Large intestine (tissue), 3 donors: ENCODE data around the gene NOL4L. TPM values are rescaled to one million over a fixed set of nuclear protein-coding genes. Genes with fewer than 3 reads are reported as not detected.

Source experiments
- DNase-seq, 2 donors: peaks; one replicate each; pipeline versions ENCODE4 v3.0.0 to v3.0.0-alpha.2; 2013
- H3K27ac ChIP-seq: one replicate; pipeline ENCODE4 v1.5.1; 2013; ENCODE audit warnings: low read length
- H3K27me3 ChIP-seq: 2 replicates; pipeline ENCODE4 v1.6.1; 2013; ENCODE audit warnings: low read length; ENCODE audit not compliant: control insufficient read depth, insufficient read depth
- H3K36me3 ChIP-seq: 2 replicates; pipeline ENCODE4 v1.6.1; 2013; ENCODE audit warnings: low read length; ENCODE audit not compliant: control insufficient read depth, insufficient read depth
- H3K4me1 ChIP-seq: one replicate; pipeline ENCODE4 v1.6.1; 2013; ENCODE audit warnings: low read length; ENCODE audit not compliant: control insufficient read depth, insufficient read depth
- H3K4me3 ChIP-seq: one replicate; pipeline ENCODE4 v1.5.1; 2013; ENCODE audit warnings: low read length
- H3K9me3 ChIP-seq: one replicate; pipeline ENCODE4 v1.6.1; 2013; ENCODE audit warnings: mild to moderate bottlenecking, low read depth, low read length, moderate library complexity; ENCODE audit not compliant: control insufficient read depth
- WGBS: methylation state at CpG from one replicate; pipeline ENCODE4 v1.1.5; 2013; ENCODE audit warnings: low lambda C conversion rate; ENCODE audit not compliant: insufficient coverage; 5-methylcytosine and 5-hydroxymethylcytosine counted together
- polyA plus RNA-seq: library from polyadenylated mRNA; unstranded; fragments of 120-200 nt; gene quantifications from one replicate; pipeline ENCODE4 v1.2.1, GENCODE V29; 2013

NOL4L gene
- polyA plus RNA-seq, 1 donor, result 81.7 TPM

- Histone ChIP-seq H3K27me3 (no peaks in the 10 kb centered on the region), H3K4me1 (peaks cover 24% of the 10 kb centered on the region), H3K9me3 (no peaks in the 10 kb centered on the region), H3K4me3 (no peak overlapping the region), H3K36me3 (no peaks in the 10 kb centered on the region), H3K27ac (no peak overlapping the region)
- DNase-seq, result no peak
- WGBS, result no CpG with 5 or more reads among the region's 3 CpGs
Measured at GRCh38 chr20:32626407-32626806, 41.3 kb upstream of the NOL4L start.

- Histone ChIP-seq H3K9me3 (no peaks in the 10 kb centered on the region), H3K27ac (no peak overlapping the region), H3K27me3 (no peaks in the 10 kb centered on the region), H3K36me3 (no peaks in the 10 kb centered on the region), H3K4me3 (no peak overlapping the region), H3K4me1 (peaks cover 24% of the 10 kb centered on the region)
- no CpG with 5 or more reads among the region's 18 CpGs for WGBS
- no peak for DNase-seq
Measured at GRCh38 chr20:32625996-32626395, 40.9 kb upstream of the NOL4L start.

- Histone ChIP-seq H3K9me3 (no peaks in the 10 kb centered on the region), H3K27ac (no peak overlapping the region), H3K4me1 (peaks cover 24% of the 10 kb centered on the region), H3K36me3 (no peaks in the 10 kb centered on the region), H3K27me3 (no peaks in the 10 kb centered on the region), H3K4me3 (no peak overlapping the region)
- no peak for DNase-seq
- no CpG with 5 or more reads among the region's 5 CpGs for WGBS
Measured at GRCh38 chr20:32624687-32625345, 39.7 kb upstream of the NOL4L start.

GRCh38 chr20:32623667-32624157 lies 38.6 kb upstream of the NOL4L start:
- no peaks in the 10 kb centered on the region for H3K9me3 ChIP-seq
- peaks cover 16% of the 10 kb centered on the region for H3K4me1 ChIP-seq
- no peaks in the 10 kb centered on the region for H3K36me3 ChIP-seq
- H3K4me3 ChIP-seq, result no peak overlapping the region
- WGBS, result no CpG with 5 or more reads among the region's 18 CpGs
- no peaks in the 10 kb centered on the region for H3K27me3 ChIP-seq
- DNase-seq, result no peak
- no peak overlapping the region for H3K27ac ChIP-seq

- Histone ChIP-seq H3K9me3 (no peaks in the 10 kb centered on the region), H3K27ac (no peak overlapping the region), H3K36me3 (no peaks in the 10 kb centered on the region), H3K4me1 (peaks cover 11% of the 10 kb centered on the region), H3K4me3 (no peak overlapping the region), H3K27me3 (no peaks in the 10 kb centered on the region)
- no peak for DNase-seq
- WGBS, result no CpG with 5 or more reads among the region's 21 CpGs
Measured at GRCh38 chr20:32622585-32623468, 37.7 kb upstream of the NOL4L start.

- peaks cover 3% of the 10 kb centered on the region for H3K4me1 ChIP-seq
- H3K4me3 ChIP-seq, result no peak overlapping the region
- no peak for DNase-seq
- no peaks in the 10 kb centered on the region for H3K27me3 ChIP-seq
- no peaks in the 10 kb centered on the region for H3K36me3 ChIP-seq
- no peak overlapping the region for H3K27ac ChIP-seq
- H3K9me3 ChIP-seq, result no peaks in the 10 kb centered on the region
- no CpG with 5 or more reads among the region's 16 CpGs for WGBS
Measured at GRCh38 chr20:32621891-32622584, 36.9 kb upstream of the NOL4L start.

- Histone ChIP-seq H3K27ac (no peak overlapping the region), H3K27me3 (no peaks in the 10 kb centered on the region), H3K36me3 (no peaks in the 10 kb centered on the region), H3K9me3 (no peaks in the 10 kb centered on the region), H3K4me3 (no peak overlapping the region), H3K4me1 (no peaks in the 10 kb centered on the region)
- WGBS, result no CpG with 5 or more reads among the region's 5 CpGs
- DNase-seq, result no peak
Measured at GRCh38 chr20:32621071-32621890, 36.1 kb upstream of the NOL4L start.

GRCh38 chr20:32619586-32619985 lies 34.5 kb upstream of the NOL4L start:
- Histone ChIP-seq H3K9me3 (no peaks in the 10 kb centered on the region), H3K36me3 (no peaks in the 10 kb centered on the region), H3K4me3 (no peak overlapping the region), H3K4me1 (no peaks in the 10 kb centered on the region), H3K27ac (no peak overlapping the region), H3K27me3 (no peaks in the 10 kb centered on the region)
- DNase-seq, result no peak
- no CpG with 5 or more reads among the region's 8 CpGs for WGBS

GRCh38 chr20:32614772-32615171 lies 29.6 kb upstream of the NOL4L start:
- Histone ChIP-seq H3K36me3 (no peaks in the 10 kb centered on the region), H3K4me3 (no peak overlapping the region), H3K27me3 (no peaks in the 10 kb centered on the region), H3K27ac (no peak overlapping the region), H3K4me1 (no peaks in the 10 kb centered on the region), H3K9me3 (no peaks in the 10 kb centered on the region)
- no CpG with 5 or more reads among the region's 2 CpGs for WGBS
- DNase-seq, result no peak

- no CpG with 5 or more reads among the region's 1 CpG for WGBS
- no peaks in the 10 kb centered on the region for H3K27me3 ChIP-seq
- no peak for DNase-seq
- no peaks in the 10 kb centered on the region for H3K9me3 ChIP-seq
- H3K27ac ChIP-seq, result no peak overlapping the region
- H3K4me3 ChIP-seq, result no peak overlapping the region
- no peaks in the 10 kb centered on the region for H3K36me3 ChIP-seq
- peaks cover 2% of the 10 kb centered on the region for H3K4me1 ChIP-seq
Measured at GRCh38 chr20:32614303-32614702, 29.2 kb upstream of the NOL4L start.
